ENCODE measurements around the gene SCUBE2. TPM values are rescaled to one million over a fixed set of nuclear protein-coding genes. Genes with fewer than 3 reads are reported as not detected.
"Not testable (repeated sequence)": the region's sequence is repeated elsewhere in the genome, so short reads cannot be mapped to it uniquely, and the experiment has no call there.

Gene SCUBE2
- total and polyA plus RNA-seq, 7 donors = 2.3 to 22.9 (median 7.5) TPM

- intact Hi-C loops (cut with DNase I) = no loop called here
Observed at GRCh38 chr11:8985462-8985861, 105.9 kb downstream of the SCUBE2 start.

GRCh38 chr11:8983552-8983951 lies 107.8 kb downstream of the SCUBE2 start:
- H3K4me1 ChIP-seq = no peaks in the 10 kb centered on the region
- DNase-seq = no peak
- no peak for TF ChIP-seq EP300 (IDR thresholded peaks at IDR 0.05)
- no peak for TF ChIP-seq POLR2AphosphoS5 (IDR thresholded peaks at IDR 0.05)
- no peak overlapping the region for H3K27ac ChIP-seq
- intact Hi-C loops (cut with DNase I) = no loop called here
- H3K36me3 ChIP-seq = no peaks in the 10 kb centered on the region
- H3K9me3 ChIP-seq = no peaks in the 10 kb centered on the region
- H3K27me3 ChIP-seq = no peaks in the 10 kb centered on the region
- 83 to 88% methylated on average over 2 of the region's 2 CpGs for WGBS, 2 donors
- no peak overlapping the region for H3K4me3 ChIP-seq

More at GRCh38 chr11:8985462-8985861, 105.9 kb downstream of the SCUBE2 start:
- Histone ChIP-seq H3K27ac (no peak overlapping the region), H3K4me1 (no peaks in the 10 kb centered on the region), H3K27me3 (no peaks in the 10 kb centered on the region), H3K36me3 (no peaks in the 10 kb centered on the region), H3K4me3 (no peak overlapping the region), H3K9me3 (no peaks in the 10 kb centered on the region)
- no peak for DNase-seq
- 94 to 95% methylated on average over 5 of the region's 5 CpGs for WGBS, 2 donors
- TF ChIP-seq POLR2A (IDR thresholded peaks at IDR 0.05) (no peak), EP300 (IDR thresholded peaks at IDR 0.05) (no peak), POLR2AphosphoS5 (IDR thresholded peaks at IDR 0.05) (no peak), CTCF (IDR thresholded peaks at IDR 0.05) (no peak)

- Histone ChIP-seq H3K4me1 (no peaks in the 10 kb centered on the region), H3K9me3 (no peaks in the 10 kb centered on the region), H3K27ac (no peak overlapping the region), H3K4me3 (no peak overlapping the region), H3K36me3 (no peaks in the 10 kb centered on the region), H3K27me3 (no peaks in the 10 kb centered on the region)
- no peak for DNase-seq
- intact Hi-C loops (cut with DNase I) = no loop called here
- no peak for TF ChIP-seq POLR2A (IDR thresholded peaks at IDR 0.05)
- no peak for TF ChIP-seq POLR2AphosphoS5 (IDR thresholded peaks at IDR 0.05)
- no peak for TF ChIP-seq EP300 (IDR thresholded peaks at IDR 0.05)
- TF ChIP-seq CTCF (IDR thresholded peaks at IDR 0.05) = no peak
- 74 to 82% methylated on average over 3 of the region's 3 CpGs for WGBS, 2 donors
Observed at GRCh38 chr11:8980485-8980884, 110.9 kb downstream of the SCUBE2 start.

GRCh38 chr11:8979365-8979764 lies 112.0 kb downstream of the SCUBE2 start:
- 90 to 92% methylated on average over 5 of the region's 7 CpGs for WGBS, 2 donors
- DNase-seq; intact Hi-C loops (cut with DNase I); H3K9me3 ChIP-seq; H3K36me3 ChIP-seq; H3K4me1 ChIP-seq; H3K27me3 ChIP-seq; H3K27ac ChIP-seq; H3K4me3 ChIP-seq: not testable (repeated sequence)

- H3K36me3 ChIP-seq = no peaks in the 10 kb centered on the region
- TF ChIP-seq CTCF (IDR thresholded peaks at IDR 0.05) = no peak
- H3K4me1 ChIP-seq = no peaks in the 10 kb centered on the region
- intact Hi-C loops (cut with DNase I) = no loop called here
- H3K27me3 ChIP-seq = no peaks in the 10 kb centered on the region
- no peak overlapping the region for H3K27ac ChIP-seq
- no peak for DNase-seq
- no peak overlapping the region for H3K4me3 ChIP-seq
- WGBS, 2 donors = 78 to 80% methylated on average over 3 of the region's 3 CpGs
- no peaks in the 10 kb centered on the region for H3K9me3 ChIP-seq
Observed at GRCh38 chr11:8973121-8973520, 118.3 kb downstream of the SCUBE2 start.

- Histone ChIP-seq H3K4me1 (no peaks in the 10 kb centered on the region), H3K4me3 (no peak overlapping the region), H3K27me3 (no peaks in the 10 kb centered on the region), H3K27ac (no peak overlapping the region), H3K36me3 (no peaks in the 10 kb centered on the region), H3K9me3 (no peaks in the 10 kb centered on the region)
- WGBS, 2 donors = 89 to 91% methylated on average over 1 of the region's 1 CpG
- intact Hi-C loops (cut with DNase I) = no loop called here
- TF ChIP-seq EP300 (IDR thresholded peaks at IDR 0.05) (no peak), CTCF (IDR thresholded peaks at IDR 0.05) (no peak), POLR2A (IDR thresholded peaks at IDR 0.05) (no peak), POLR2AphosphoS5 (IDR thresholded peaks at IDR 0.05) (no peak)
- DNase-seq = no peak
Observed at GRCh38 chr11:8971924-8972316, 119.5 kb downstream of the SCUBE2 start.

Measured in sigmoid colon (tissue), 7 donors.